Mesendoderm (in vitro differentiated cells): ENCODE data around the gene TRAF7. TPM values are rescaled to one million over a fixed set of nuclear protein-coding genes. Genes with fewer than 3 reads are reported as not detected.
A peak's percentile ranks its signal among the peaks of the same experiment; 100 is the strongest.
"Not testable (repeated sequence)": the region's sequence is repeated elsewhere in the genome, so short reads cannot be mapped to it uniquely, and the experiment has no call there.

Experiments used
- DNase-seq: peaks from one replicate; pipeline ENCODE4 v3.0.0; 2013
- H2AK5ac ChIP-seq: 2 replicates; pipeline ENCODE4 v1.6.1; 2013; ENCODE audit warnings: low read length, inconsistent platforms
- H2BK120ac ChIP-seq: 2 replicates; pipeline ENCODE4 v1.6.1; 2013; ENCODE audit warnings: low read depth, mild to moderate bottlenecking, low read length, moderate library complexity, mixed read lengths
- H2BK15ac ChIP-seq: replicated peaks from 2 replicates; pipeline ENCODE4 v1.6.1; 2013; ENCODE audit warnings: low read depth, mild to moderate bottlenecking, moderate library complexity
- H2BK5ac ChIP-seq: 2 replicates; pipeline ENCODE4 v1.6.1; 2013; ENCODE audit warnings: low read length, inconsistent platforms
- H3K18ac ChIP-seq: 2 replicates; pipeline ENCODE4 v1.6.1; 2013; ENCODE audit warnings: mild to moderate bottlenecking, low read length, mixed read lengths
- H3K23ac ChIP-seq: one replicate; pipeline ENCODE4 v1.6.1; 2013; ENCODE audit warnings: low read length
- H3K27ac ChIP-seq: 2 replicates; pipeline ENCODE4 v1.5.1; 2013; ENCODE audit warnings: low read depth, mild to moderate bottlenecking, inconsistent platforms, low read length, moderate library complexity
- H3K27me3 ChIP-seq: 2 replicates; pipeline ENCODE4 v1.6.1; 2013; ENCODE audit warnings: low read length, control low read depth, mild to moderate bottlenecking, inconsistent platforms; ENCODE audit not compliant: insufficient read depth, poor library complexity
- H3K36me3 ChIP-seq: 2 replicates; pipeline ENCODE4 v1.6.1; 2013; ENCODE audit warnings: low read length, inconsistent platforms; ENCODE audit not compliant: control insufficient read depth, insufficient read depth
- H3K4ac ChIP-seq: one replicate; pipeline ENCODE4 v1.6.1; 2013; ENCODE audit warnings: low read depth, mild to moderate bottlenecking, low read length, moderate library complexity
- H3K4me1 ChIP-seq: 2 replicates; pipeline ENCODE4 v1.6.1; 2013; ENCODE audit warnings: low read depth, low read length, inconsistent platforms; ENCODE audit not compliant: control insufficient read depth
- H3K4me2 ChIP-seq: 2 replicates; pipeline ENCODE4 v1.6.1; 2013; ENCODE audit warnings: low read length
- H3K4me3 ChIP-seq: 2 replicates; pipeline ENCODE4 v1.5.1; 2013; ENCODE audit warnings: mild to moderate bottlenecking, low read length
- H3K56ac ChIP-seq: one replicate; pipeline ENCODE4 v1.6.1; 2013; ENCODE audit warnings: low read length
- H3K79me1 ChIP-seq: 2 replicates; pipeline ENCODE4 v1.6.1; 2013; ENCODE audit warnings: low read length, inconsistent platforms
- H3K79me2 ChIP-seq: 2 replicates; pipeline ENCODE4 v1.6.1; 2013; ENCODE audit warnings: mild to moderate bottlenecking, low read length; ENCODE audit not compliant: control insufficient read depth, insufficient read depth
- H3K9ac ChIP-seq: 2 replicates; pipeline ENCODE4 v1.6.1; 2013; ENCODE audit warnings: low read length, inconsistent platforms
- H4K5ac ChIP-seq: one replicate; pipeline ENCODE4 v1.6.1; 2013; ENCODE audit warnings: low read length
- H4K8ac ChIP-seq: one replicate; pipeline ENCODE4 v1.6.1; 2013; ENCODE audit warnings: low read depth, mild to moderate bottlenecking, control low read depth, low read length, moderate library complexity
- WGBS: extraction: QIAGEN DNeasy Blood & Tissue Kit; methylation state at CpG from one replicate; pipeline ENCODE4 v1.1.7; 2013; ENCODE audit warnings: low lambda C conversion rate, missing lambda C conversion rate; ENCODE audit not compliant: insufficient coverage; ENCODE audit errors: extremely low coverage; 5-methylcytosine and 5-hydroxymethylcytosine counted together
- polyA plus RNA-seq, 2 experiments: library from polyadenylated mRNA; stranded (reverse); fragments of 200-250 nt; gene quantifications; one replicate each; pipeline ENCODE4 v1.2.3, GENCODE V29; 2013

Gene TRAF7
- 124 TPM for polyA plus RNA-seq (2013, experiment 1 of 2)
- 126 TPM for polyA plus RNA-seq (2013, experiment 2 of 2)

- Histone ChIP-seq H3K79me2 (peaks cover 72% of the 10 kb centered on the region), H2BK120ac (no peak within 1 kb of the TSS), H3K4me2 (peak within 1 kb of the TSS; percentile 95), H3K36me3 (peaks cover 12% of the 10 kb centered on the region), H4K8ac (no peak within 1 kb of the TSS), H2AK5ac (peak within 1 kb of the TSS; percentile 78), H3K4ac (peak within 1 kb of the TSS; percentile 46), H4K5ac (no peak within 1 kb of the TSS), H3K4me1 (peaks cover 7% of the 10 kb centered on the region), H3K79me1 (peaks cover 16% of the 10 kb centered on the region), H2BK5ac (peak within 1 kb of the TSS; percentile 90), H3K56ac (peak within 1 kb of the TSS; percentile 98), H3K18ac (peak within 1 kb of the TSS; percentile 56), H3K27ac (peak within 1 kb of the TSS; percentile 42), H3K23ac (peak within 1 kb of the TSS; percentile 69), H3K9ac (peak within 1 kb of the TSS; percentile 99), H3K4me3 (peak within 1 kb of the TSS; percentile 96), H2BK15ac (no peak within 1 kb of the TSS), H3K27me3 (no peaks in the 10 kb centered on the region)
- no CpG with 5 or more reads among the region's 94 CpGs for WGBS
- DNase-seq, result peak; percentile 100
Observed at GRCh38 chr16:2155091-2155950, at the start of gene TRAF7. Gene TRAF7, plus strand, starts transcription at chr16:2155782. Its CDS starts 8,139 bp downstream, at chr16:2163921.

GRCh38 chr16:2106211-2106610, 49.4 kb upstream of the TRAF7 start:
- not testable (repeated sequence) for H3K56ac ChIP-seq, H3K27me3 ChIP-seq, H3K4me1 ChIP-seq, H2BK5ac ChIP-seq, H3K79me1 ChIP-seq, H3K18ac ChIP-seq, H2BK120ac ChIP-seq, H3K4me3 ChIP-seq, H3K9ac ChIP-seq, H3K36me3 ChIP-seq, H2BK15ac ChIP-seq, H3K4ac ChIP-seq, H3K79me2 ChIP-seq, H2AK5ac ChIP-seq, H4K5ac ChIP-seq, H3K23ac ChIP-seq, H3K27ac ChIP-seq, H4K8ac ChIP-seq, DNase-seq, H3K4me2 ChIP-seq
- WGBS, result no CpG with 5 or more reads among the region's 38 CpGs

GRCh38 chr16:2107121-2107790, 48.3 kb upstream of the TRAF7 start:
- WGBS, result no CpG with 5 or more reads among the region's 17 CpGs
- not testable (repeated sequence) for H3K79me1 ChIP-seq, H3K56ac ChIP-seq, H2BK5ac ChIP-seq, H3K27ac ChIP-seq, H3K27me3 ChIP-seq, H2BK120ac ChIP-seq, H3K4ac ChIP-seq, H3K4me1 ChIP-seq, H3K36me3 ChIP-seq, H2BK15ac ChIP-seq, H4K8ac ChIP-seq, H4K5ac ChIP-seq, H3K9ac ChIP-seq, H3K23ac ChIP-seq, H3K4me2 ChIP-seq, H3K18ac ChIP-seq, H3K79me2 ChIP-seq, H3K4me3 ChIP-seq, H2AK5ac ChIP-seq, DNase-seq

DNA sequence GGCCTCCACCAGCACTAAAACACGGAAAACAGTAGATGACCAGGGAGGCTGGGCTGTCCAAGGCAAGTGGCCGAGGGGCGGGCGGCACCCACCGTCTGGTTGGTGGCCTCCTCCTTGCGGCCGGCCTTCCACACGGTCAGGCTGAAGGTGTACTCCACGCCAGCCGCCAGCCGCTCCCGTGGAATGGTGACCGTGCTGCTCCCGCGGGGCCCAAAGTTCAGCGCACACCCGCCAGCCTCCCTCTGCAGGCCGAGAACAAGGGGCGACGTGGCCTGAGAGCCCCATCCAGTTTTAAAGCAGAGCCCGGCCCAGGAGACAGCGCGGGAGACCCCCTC, 47.8 kb upstream of the TRAF7 start:
- not testable (repeated sequence) for H3K23ac ChIP-seq, DNase-seq, H3K36me3 ChIP-seq, H3K27me3 ChIP-seq, H3K4ac ChIP-seq, H4K5ac ChIP-seq, H2BK5ac ChIP-seq, H2BK15ac ChIP-seq, H3K27ac ChIP-seq, H3K4me3 ChIP-seq, H4K8ac ChIP-seq, H3K79me1 ChIP-seq, H3K4me1 ChIP-seq, H2AK5ac ChIP-seq, H3K79me2 ChIP-seq, H3K4me2 ChIP-seq, H2BK120ac ChIP-seq, H3K18ac ChIP-seq, H3K9ac ChIP-seq, H3K56ac ChIP-seq
- no CpG with 5 or more reads among the region's 23 CpGs for WGBS

GRCh38 chr16:2108446-2109270, 46.9 kb upstream of the TRAF7 start:
- H3K4ac ChIP-seq, H3K4me1 ChIP-seq, H3K4me3 ChIP-seq, H3K79me2 ChIP-seq, H3K23ac ChIP-seq, H3K18ac ChIP-seq, H3K9ac ChIP-seq, H3K56ac ChIP-seq, H3K79me1 ChIP-seq, H2BK15ac ChIP-seq, DNase-seq, H2BK120ac ChIP-seq, H3K27me3 ChIP-seq, H3K27ac ChIP-seq, H2BK5ac ChIP-seq, H3K36me3 ChIP-seq, H4K5ac ChIP-seq, H2AK5ac ChIP-seq, H4K8ac ChIP-seq, H3K4me2 ChIP-seq: not testable (repeated sequence)
- no CpG with 5 or more reads among the region's 73 CpGs for WGBS
